AG04449 (cell line): Measurements from ENCODE around the gene PRKCE.

ENCODE experiments used
- CTCF ChIA-PET: fragments of 350-600 bp; formaldehyde crosslinking; extraction: SDS; loops from one replicate; lab custom pipeline; 2021; ENCODE audit warnings: antibody characterized with exemption; lab: Yijun Ruan, JAX
- POLR2A ChIA-PET: fragments of 400-600, 350-600 bp; formaldehyde crosslinking; extraction: SDS; loops from one replicate; lab custom pipeline; 2020; ENCODE audit warnings: antibody characterized with exemption, inconsistent platforms; lab: Yijun Ruan, JAX
- DNase-seq: peaks from one replicate; pipeline ENCODE4 v3.0.0-alpha.2; 2010; ENCODE audit warnings: low read depth, low spot score
- H3K4me3 ChIP-seq: 2 replicates; pipeline ENCODE4 v1.5.1; 2011; ENCODE audit warnings: low read depth, mild to moderate bottlenecking, control low read depth, low read length
- CTCF ChIP-seq: IDR thresholded peaks from one replicate; pipeline ENCODE4 v1.5.1; 2011; ENCODE audit warnings: mild to moderate bottlenecking, moderate library complexity, low read length, control low read depth, inconsistent platforms; ENCODE audit not compliant: insufficient read depth; ENCODE audit errors: missing control alignments

The PRKCE gene

GRCh38 chr2:46106690-46107089 is 455.2 kb downstream of the PRKCE start:
- no peak overlapping the region for H3K4me3 ChIP-seq
- ChIA-PET CTCF (interaction anchor here (2.2 kb wide), 1 partner anchor 8 kb away, joined by 6 read pairs; no protein-coding TSS in a partner anchor), POLR2A (no interaction called here)
- no peak for DNase-seq
- no peak for TF ChIP-seq CTCF

DNA sequence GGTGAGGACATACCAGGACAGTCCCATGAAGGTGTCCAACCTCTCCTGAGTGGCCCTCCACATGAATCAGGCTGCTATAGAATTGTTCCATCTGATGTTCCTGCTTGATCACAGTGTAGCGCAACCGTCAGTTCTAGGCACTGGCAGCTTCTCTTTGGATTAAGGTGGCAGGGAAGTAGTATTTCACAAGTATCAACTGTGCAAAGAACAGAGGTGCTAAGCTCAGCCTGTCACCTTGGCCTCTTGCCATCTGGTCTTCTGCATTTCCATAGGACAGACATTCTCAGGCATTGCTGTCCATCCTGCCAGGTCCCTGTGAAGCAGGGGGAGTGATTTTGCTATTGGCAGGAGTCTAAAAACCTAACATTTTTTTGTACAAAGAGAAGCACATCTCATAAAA is 463.5 kb downstream of the PRKCE start:
- CTCF ChIA-PET: no interaction called here
- POLR2A ChIA-PET: interaction anchor here (0.7 kb wide), 1 partner anchor 17 kb away, joined by 3 read pairs; no protein-coding TSS in a partner anchor
- H3K4me3 ChIP-seq: no peak overlapping the region
- DNase-seq: no peak
- no peak for TF ChIP-seq CTCF

- TF ChIP-seq CTCF: no peak
These were observed 464.7 kb downstream of the PRKCE start for GRCh38 chr2:46116150-46116549.

GRCh38 chr2:46116553-46116991 is 465.1 kb downstream of the PRKCE start:
- POLR2A ChIA-PET: interaction anchor here (0.7 kb wide), 1 partner anchor 35 kb away, joined by 3 read pairs; no protein-coding TSS in a partner anchor
- DNase-seq: no peak
- H3K4me3 ChIP-seq: no peak overlapping the region
- CTCF ChIA-PET: interaction anchor here (1.0 to 2.6 kb wide), 2 partner anchors 54 to 323 kb away, joined by 4 to 11 read pairs; no protein-coding TSS in a partner anchor
- no peak for TF ChIP-seq CTCF

More at GRCh38 chr2:46116150-46116549, 464.7 kb downstream of the PRKCE start:
- POLR2A ChIA-PET: no interaction called here
- no peak for DNase-seq
- CTCF ChIA-PET: interaction anchor here (1.0 to 2.6 kb wide), 2 partner anchors 53 to 324 kb away, joined by 4 to 11 read pairs; no protein-coding TSS in a partner anchor
- H3K4me3 ChIP-seq: no peak overlapping the region

DNA sequence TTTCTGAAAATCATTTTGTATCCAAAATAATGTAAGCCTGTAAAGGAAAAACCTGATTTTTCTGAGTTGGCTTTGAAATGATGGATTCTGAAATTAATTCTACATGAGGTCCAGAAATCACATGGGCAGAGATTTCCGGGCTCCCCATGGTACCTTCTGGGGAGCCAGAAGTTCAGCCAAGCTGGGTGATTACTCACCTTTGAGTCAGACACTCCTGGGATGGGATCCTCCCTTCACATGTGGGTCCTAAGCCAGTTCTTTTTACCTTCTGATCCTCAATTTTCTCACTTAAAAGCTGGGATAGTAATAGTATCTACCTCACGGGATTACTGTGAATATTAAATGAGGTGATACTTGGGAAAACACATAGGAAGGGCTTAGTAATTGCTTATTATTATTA is 465.9 kb downstream of the PRKCE start:
- CTCF ChIA-PET: interaction anchor here (2.6 kb wide), 1 partner anchor 55 kb away, joined by 11 read pairs; no protein-coding TSS in a partner anchor
- TF ChIP-seq CTCF: no peak
- no peak overlapping the region for H3K4me3 ChIP-seq
- DNase-seq: no peak
- POLR2A ChIA-PET: no interaction called here

DNA sequence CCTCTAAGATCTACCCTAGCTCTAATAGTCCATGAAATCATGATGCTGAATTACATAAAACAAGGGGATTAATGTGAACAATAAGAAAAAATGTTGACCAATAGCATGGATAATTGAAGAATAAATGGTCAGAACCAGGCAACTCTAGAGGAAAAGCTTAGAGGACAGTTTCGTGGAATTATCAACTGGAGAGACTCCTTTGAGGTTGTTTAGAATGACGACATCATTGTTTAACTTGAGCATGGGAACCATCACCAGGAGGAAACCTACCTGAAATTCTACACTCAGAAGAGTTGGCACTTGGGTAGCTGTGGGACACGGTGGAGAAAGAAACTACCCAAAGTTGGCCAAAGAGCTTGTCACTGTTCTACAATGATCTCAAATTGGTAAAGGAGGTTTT is 466.5 kb downstream of the PRKCE start:
- ChIA-PET POLR2A (no interaction called here), CTCF (interaction anchor here (1.6 to 2.6 kb wide), 2 partner anchors 55 to 166 kb away, joined by 3 to 11 read pairs; no protein-coding TSS in a partner anchor)

More for the DNA sequence above, 466.5 kb downstream of the PRKCE start:
- no peak overlapping the region for H3K4me3 ChIP-seq
- no peak for DNase-seq
- TF ChIP-seq CTCF: no peak
